DMS 273 treated with DMSO at 0.1 percent for 48 hours (cell line): ENCODE data around the gene EEIG2.
A peak's percentile ranks its signal among the peaks of the same experiment; 100 is the strongest.
"Not testable (repeated sequence)": the region's sequence is repeated elsewhere in the genome, so short reads cannot be mapped to it uniquely, and the experiment has no call there.

ENCODE experiments used
- DNase-seq: peaks from one replicate; lab custom pipeline; 2025; lab: John Stamatoyannopoulos, UW

EEIG2 gene

GRCh38 chr1:108559215-108560186 is at the start of gene EEIG2:
Gene EEIG2 (plus strand): TSS chr1:108560100. CDS start chr1:108560429, 329 bp downstream.
- DNase-seq, result peak; percentile 41

GRCh38 chr1:108511764-108512163 is 48.1 kb upstream of the EEIG2 start:
- DNase-seq, result no peak

- DNase-seq, result no peak
These were observed 47.5 kb upstream of the EEIG2 start for GRCh38 chr1:108512239-108513043.

- DNase-seq, result no peak
These were observed 46.9 kb upstream of the EEIG2 start for GRCh38 chr1:108513044-108513415.

- DNase-seq, result not testable (repeated sequence)
These were observed 46.0 kb upstream of the EEIG2 start for GRCh38 chr1:108513914-108514313.

- not testable (repeated sequence) for DNase-seq
These were observed 42.5 kb upstream of the EEIG2 start for GRCh38 chr1:108517301-108517897.

GRCh38 chr1:108521990-108522393 is 37.9 kb upstream of the EEIG2 start:
- no peak for DNase-seq

GRCh38 chr1:108523829-108524228 is 36.1 kb upstream of the EEIG2 start:
- DNase-seq, result no peak

GRCh38 chr1:108524676-108525075 is 35.2 kb upstream of the EEIG2 start:
- DNase-seq, result no peak

- no peak for DNase-seq
These were observed 32.8 kb upstream of the EEIG2 start for GRCh38 chr1:108527135-108527534.

GRCh38 chr1:108527837-108528236 is 32.1 kb upstream of the EEIG2 start:
- no peak for DNase-seq

- DNase-seq, result peak; percentile 18
These were observed 28.5 kb upstream of the EEIG2 start for GRCh38 chr1:108531444-108531843.

GRCh38 chr1:108532730-108533129 is 27.2 kb upstream of the EEIG2 start:
- DNase-seq, result no peak

- no peak for DNase-seq
These were observed 26.4 kb upstream of the EEIG2 start for GRCh38 chr1:108533351-108534083.

GRCh38 chr1:108534759-108535158 is 25.1 kb upstream of the EEIG2 start:
- DNase-seq, result no peak

- DNase-seq, result not testable (repeated sequence)
These were observed 24.5 kb upstream of the EEIG2 start for GRCh38 chr1:108535315-108535897.

GRCh38 chr1:108536021-108536420 is 23.9 kb upstream of the EEIG2 start:
- not testable (repeated sequence) for DNase-seq

GRCh38 chr1:108536791-108537190 is 23.1 kb upstream of the EEIG2 start:
- not testable (repeated sequence) for DNase-seq

- no peak for DNase-seq
These were observed 21.9 kb upstream of the EEIG2 start for GRCh38 chr1:108537976-108538375.

- no peak for DNase-seq
These were observed 18.9 kb upstream of the EEIG2 start for GRCh38 chr1:108540977-108541376.

- no peak for DNase-seq
These were observed 18.0 kb upstream of the EEIG2 start for GRCh38 chr1:108541861-108542260.
